Measurements from ENCODE around the gene HBZ.

HBZ gene

DNA sequence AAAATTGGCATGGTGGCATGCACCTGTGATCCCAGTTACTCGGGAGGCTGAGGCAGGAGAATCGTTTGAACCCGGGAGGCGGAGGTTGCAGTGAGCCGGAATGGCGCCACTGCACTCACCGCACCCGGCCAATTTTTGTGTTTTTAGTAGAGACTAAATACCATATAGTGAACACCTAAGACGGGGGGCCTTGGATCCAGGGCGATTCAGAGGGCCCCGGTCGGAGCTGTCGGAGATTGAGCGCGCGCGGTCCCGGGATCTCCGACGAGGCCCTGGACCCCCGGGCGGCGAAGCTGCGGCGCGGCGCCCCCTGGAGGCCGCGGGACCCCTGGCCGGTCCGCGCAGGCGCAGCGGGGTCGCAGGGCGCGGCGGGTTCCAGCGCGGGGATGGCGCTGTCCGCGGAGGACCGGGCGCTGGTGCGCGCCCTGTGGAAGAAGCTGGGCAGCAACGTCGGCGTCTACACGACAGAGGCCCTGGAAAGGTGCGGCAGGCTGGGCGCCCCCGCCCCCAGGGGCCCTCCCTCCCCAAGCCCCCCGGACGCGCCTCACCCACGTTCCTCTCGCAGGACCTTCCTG, 27.7 kb downstream of the HBZ start, which contains the start of gene HBQ1:
Gene HBQ1 (plus strand): TSS at position 359 of the 575 bp plus-strand sequence. CDS start 28 bp downstream, at position 387.
- peak within 1 kb of the TSS; percentile 89 for H2AFZ ChIP-seq (ENCODE audit: low read length)
- WGBS, 2 donors (ENCODE audit: extremely low coverage in 2 of 2, insufficient read length in 2 of 2, insufficient replicate concordance in 1 of 2), result no CpG with 5 or more reads among the region's 59 CpGs
- peak within 1 kb of the TSS; percentile 89 for H3K14ac ChIP-seq (ENCODE audit: low read length)
- peak within 1 kb of the TSS; percentile 63 for H2AK5ac ChIP-seq (ENCODE audit: low read depth, low read length)
- peak within 1 kb of the TSS; percentile 94 for H3K23ac ChIP-seq (ENCODE audit: low read depth, low read length, poor library complexity)
- H3K9me3 ChIP-seq (replicated peaks in 1 of 2; ENCODE audit: control insufficient read depth in 2 of 2, insufficient read depth in 1 of 2, low read depth in 1 of 2, low read length in 2 of 2), result peaks cover 0 to 6% of the 10 kb centered on the region in 2 donors
- peak within 1 kb of the TSS; percentile 86 for H3K4me2 ChIP-seq (ENCODE audit: insufficient read depth, low read length, poor library complexity, severe bottlenecking)
- H3K27me3 ChIP-seq (ENCODE audit: control insufficient read depth in 3 of 3, insufficient read depth in 3 of 3, low read depth in 1 of 3, low read length in 3 of 3), result peaks cover 16 to 44% (median 35%) of the 10 kb centered on the region in 3 experiments
- H3K27ac ChIP-seq (replicated peaks; ENCODE audit: low read length), result no peak within 1 kb of the TSS
- DNase-seq (ENCODE audit: low spot score), result peak; percentile 31
- peaks cover 0 to 11% of the 10 kb centered on the region in 2 donors for H3K4me1 ChIP-seq (ENCODE audit: control insufficient read depth in 2 of 2, insufficient read depth in 1 of 2, low read depth in 1 of 2, low read length in 2 of 2)
- H3K79me1 ChIP-seq (ENCODE audit: low read depth, low read length), result no peaks in the 10 kb centered on the region
- no peak within 1 kb of the TSS for H3K4ac ChIP-seq (ENCODE audit: low read length)
- peak within 1 kb of the TSS; percentile 49 to 71 for H3K4me3 ChIP-seq (ENCODE audit: low read length in 2 of 2)
- H2BK120ac ChIP-seq (ENCODE audit: low read depth, low read length), result no peak within 1 kb of the TSS
- H2BK5ac ChIP-seq (ENCODE audit: low read length), result no peak within 1 kb of the TSS
- H4K8ac ChIP-seq (ENCODE audit: low read depth, low read length), result no peak within 1 kb of the TSS
- peaks cover 10 to 12% of the 10 kb centered on the region in 2 donors for H3K36me3 ChIP-seq (replicated peaks in 1 of 2; ENCODE audit: control insufficient read depth in 2 of 2, insufficient read depth in 2 of 2, low read length in 2 of 2)
- H2BK12ac ChIP-seq (ENCODE audit: low read length), result no peak within 1 kb of the TSS
- H3K9ac ChIP-seq (ENCODE audit: low read depth, low read length, poor library complexity), result peak within 1 kb of the TSS; percentile 90
- H4K91ac ChIP-seq (ENCODE audit: low read depth, low read length, poor library complexity), result no peak within 1 kb of the TSS
- peak within 1 kb of the TSS; percentile 94 for H3K18ac ChIP-seq (ENCODE audit: low read length)
- H2BK15ac ChIP-seq (ENCODE audit: low read length), result no peak within 1 kb of the TSS

DNA sequence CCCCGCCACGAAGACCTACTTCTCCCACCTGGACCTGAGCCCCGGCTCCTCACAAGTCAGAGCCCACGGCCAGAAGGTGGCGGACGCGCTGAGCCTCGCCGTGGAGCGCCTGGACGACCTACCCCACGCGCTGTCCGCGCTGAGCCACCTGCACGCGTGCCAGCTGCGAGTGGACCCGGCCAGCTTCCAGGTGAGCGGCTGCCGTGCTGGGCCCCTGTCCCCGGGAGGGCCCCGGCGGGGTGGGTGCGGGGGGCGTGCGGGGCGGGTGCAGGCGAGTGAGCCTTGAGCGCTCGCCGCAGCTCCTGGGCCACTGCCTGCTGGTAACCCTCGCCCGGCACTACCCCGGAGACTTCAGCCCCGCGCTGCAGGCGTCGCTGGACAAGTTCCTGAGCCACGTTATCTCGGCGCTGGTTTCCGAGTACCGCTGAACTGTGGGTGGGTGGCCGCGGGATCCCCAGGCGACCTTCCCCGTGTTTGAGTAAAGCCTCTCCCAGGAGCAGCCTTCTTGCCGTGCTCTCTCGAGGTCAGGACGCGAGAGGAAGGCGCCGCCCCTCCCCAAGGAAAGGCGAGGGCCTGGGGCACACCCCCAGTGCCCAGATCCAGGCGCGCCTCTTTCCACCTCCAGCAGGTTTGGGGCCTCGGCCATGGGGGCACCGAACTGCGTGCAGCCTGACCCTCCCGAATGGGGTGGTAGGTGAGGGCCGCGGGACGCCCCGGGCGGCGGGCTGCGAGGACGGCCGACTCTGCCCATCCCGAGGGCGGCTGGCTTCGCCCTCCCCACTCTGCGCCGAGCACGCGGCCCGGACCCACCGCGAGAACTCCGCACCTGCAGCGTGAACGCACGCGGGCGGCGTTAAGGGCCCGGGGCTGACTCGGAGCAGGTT, 28.5 kb downstream of the HBZ start:
- Histone ChIP-seq H3K4me3 (ENCODE audit: low read length in 2 of 2) (peak overlapping the region; percentile 49 to 71), H3K27me3 (ENCODE audit: control insufficient read depth in 3 of 3, insufficient read depth in 3 of 3, low read depth in 1 of 3, low read length in 3 of 3) (peaks cover 12 to 37% (median 29%) of the 10 kb centered on the region in 3 experiments)
- WGBS, 2 donors (ENCODE audit: extremely low coverage in 2 of 2, insufficient read length in 2 of 2, insufficient replicate concordance in 1 of 2), result no CpG with 5 or more reads among the region's 89 CpGs

DNA sequence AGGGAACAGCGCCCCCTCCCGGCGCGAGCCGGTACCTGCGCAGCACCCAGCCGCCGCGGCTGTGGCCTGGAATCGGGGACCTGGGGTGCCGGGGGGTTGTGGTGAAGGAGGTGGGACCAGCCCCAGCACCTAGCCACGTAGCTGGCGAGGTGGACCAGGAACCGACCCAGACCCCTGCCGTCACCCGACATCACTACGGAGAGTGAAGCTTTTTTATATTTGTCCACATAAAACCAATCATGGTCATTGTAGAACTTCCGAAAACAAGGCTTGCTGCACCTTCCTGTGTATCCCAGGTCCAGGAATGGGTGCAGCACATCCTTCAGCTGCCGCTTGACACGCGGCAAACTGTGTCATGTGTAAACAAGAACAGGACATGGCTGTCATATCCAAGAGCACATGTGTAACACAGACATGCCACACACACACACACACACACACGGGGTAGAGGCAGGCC, 29.1 kb downstream of the HBZ start:
- DNase-seq (ENCODE audit: low spot score), result no peak
- peak overlapping the region; percentile 63 for H2AK5ac ChIP-seq (ENCODE audit: low read depth, low read length)
- H2AFZ ChIP-seq (ENCODE audit: low read length), result no peak overlapping the region

More for the DNA sequence above, 28.5 kb downstream of the HBZ start:
- no peak overlapping the region for H3K4ac ChIP-seq (ENCODE audit: low read length)
- no peak overlapping the region for H2BK5ac ChIP-seq (ENCODE audit: low read length)
- peak; percentile 80 for DNase-seq (ENCODE audit: low spot score)
- no peak overlapping the region for H3K27ac ChIP-seq (replicated peaks; ENCODE audit: low read length)
- no peak overlapping the region for H4K8ac ChIP-seq (ENCODE audit: low read depth, low read length)
- no peaks in the 10 kb centered on the region for H3K79me1 ChIP-seq (ENCODE audit: low read depth, low read length)
- H3K18ac ChIP-seq (ENCODE audit: low read length), result peak overlapping the region; percentile 94
- peaks cover 0 to 11% of the 10 kb centered on the region in 2 donors for H3K4me1 ChIP-seq (ENCODE audit: control insufficient read depth in 2 of 2, insufficient read depth in 1 of 2, low read depth in 1 of 2, low read length in 2 of 2)
- H2BK15ac ChIP-seq (ENCODE audit: low read length), result no peak overlapping the region
- H2BK120ac ChIP-seq (ENCODE audit: low read depth, low read length), result no peak overlapping the region
- H3K4me2 ChIP-seq (ENCODE audit: insufficient read depth, low read length, poor library complexity, severe bottlenecking), result peak overlapping the region; percentile 86
- no peak overlapping the region for H2BK12ac ChIP-seq (ENCODE audit: low read length)
- H3K9me3 ChIP-seq (replicated peaks in 1 of 2; ENCODE audit: control insufficient read depth in 2 of 2, insufficient read depth in 1 of 2, low read depth in 1 of 2, low read length in 2 of 2), result peaks cover 0 to 3% of the 10 kb centered on the region in 2 donors
- peak overlapping the region; percentile 89 for H3K14ac ChIP-seq (ENCODE audit: low read length)
- H3K9ac ChIP-seq (ENCODE audit: low read depth, low read length, poor library complexity), result peak overlapping the region; percentile 90
- H3K23ac ChIP-seq (ENCODE audit: low read depth, low read length, poor library complexity), result peak overlapping the region; percentile 94
- peak overlapping the region; percentile 89 for H2AFZ ChIP-seq (ENCODE audit: low read length)
- H3K36me3 ChIP-seq (replicated peaks in 1 of 2; ENCODE audit: control insufficient read depth in 2 of 2, insufficient read depth in 2 of 2, low read length in 2 of 2), result peaks cover 14 to 19% of the 10 kb centered on the region in 2 donors
- peak overlapping the region; percentile 63 for H2AK5ac ChIP-seq (ENCODE audit: low read depth, low read length)
- H4K91ac ChIP-seq (ENCODE audit: low read depth, low read length, poor library complexity), result no peak overlapping the region

More for the DNA sequence above, 29.1 kb downstream of the HBZ start:
- no peak overlapping the region for H3K9ac ChIP-seq (ENCODE audit: low read depth, low read length, poor library complexity)
- H3K27ac ChIP-seq (replicated peaks; ENCODE audit: low read length), result no peak overlapping the region
- no peak overlapping the region for H2BK15ac ChIP-seq (ENCODE audit: low read length)
- no peak overlapping the region for H3K4me2 ChIP-seq (ENCODE audit: insufficient read depth, low read length, poor library complexity, severe bottlenecking)
- H3K4ac ChIP-seq (ENCODE audit: low read length), result no peak overlapping the region
- H3K9me3 ChIP-seq (replicated peaks in 1 of 2; ENCODE audit: control insufficient read depth in 2 of 2, insufficient read depth in 1 of 2, low read depth in 1 of 2, low read length in 2 of 2), result peaks cover 0 to 3% of the 10 kb centered on the region in 2 donors
- H4K8ac ChIP-seq (ENCODE audit: low read depth, low read length), result no peak overlapping the region
- peak overlapping the region; percentile 94 for H3K23ac ChIP-seq (ENCODE audit: low read depth, low read length, poor library complexity)
- H3K4me3 ChIP-seq (ENCODE audit: low read length in 2 of 2), result no peak overlapping the region
- no peak overlapping the region for H4K91ac ChIP-seq (ENCODE audit: low read depth, low read length, poor library complexity)
- H3K27me3 ChIP-seq (ENCODE audit: control insufficient read depth in 3 of 3, insufficient read depth in 3 of 3, low read depth in 1 of 3, low read length in 3 of 3), result peaks cover 12 to 34% (median 27%) of the 10 kb centered on the region in 3 experiments
- H3K79me1 ChIP-seq (ENCODE audit: low read depth, low read length), result no peaks in the 10 kb centered on the region
- peaks cover 0 to 11% of the 10 kb centered on the region in 2 donors for H3K4me1 ChIP-seq (ENCODE audit: control insufficient read depth in 2 of 2, insufficient read depth in 1 of 2, low read depth in 1 of 2, low read length in 2 of 2)
- no peak overlapping the region for H2BK120ac ChIP-seq (ENCODE audit: low read depth, low read length)
- H2BK12ac ChIP-seq (ENCODE audit: low read length), result no peak overlapping the region
- no CpG with 5 or more reads among the region's 22 CpGs for WGBS, 2 donors (ENCODE audit: extremely low coverage in 2 of 2, insufficient read length in 2 of 2, insufficient replicate concordance in 1 of 2)
- no peak overlapping the region for H2BK5ac ChIP-seq (ENCODE audit: low read length)
- peak overlapping the region; percentile 8 for H3K18ac ChIP-seq (ENCODE audit: low read length)
- peak overlapping the region; percentile 56 for H3K14ac ChIP-seq (ENCODE audit: low read length)
- H3K36me3 ChIP-seq (replicated peaks in 1 of 2; ENCODE audit: control insufficient read depth in 2 of 2, insufficient read depth in 2 of 2, low read length in 2 of 2), result peaks cover 14 to 19% of the 10 kb centered on the region in 2 donors
